K562 (cell line): ENCODE data around the gene PPFIA3. TPM values are rescaled to one million over a fixed set of nuclear protein-coding genes. Genes with fewer than 3 reads are reported as not detected.

Source experiments
- CCNT2 ChIP-seq: IDR thresholded peaks from 2 replicates; pipeline ENCODE4 v1.6.1; 2011; ENCODE audit warnings: borderline replicate concordance, low read depth, mild to moderate bottlenecking, moderate library complexity, mixed read lengths, low read length; ENCODE audit not compliant: insufficient read length; ENCODE audit errors: extremely low read depth
- CREB1 ChIP-seq, 2 experiments: sonication (generic) in 1 of 2; formaldehyde crosslinking in 1 of 2; IDR thresholded peaks; 2 replicates each; pipeline versions ENCODE4 v1.6.1 to v1.8.0; 2012 to 2022; ENCODE audit warnings: inconsistent platforms in 1 of 2, mild to moderate bottlenecking in 1 of 2, missing genetic modification reagents in 1 of 2, moderate library complexity in 1 of 2
- CTBP1 ChIP-seq: fragments of 450-650 bp; IDR thresholded peaks from 2 replicates; pipeline ENCODE4 v1.6.1; 2016; ENCODE audit warnings: borderline replicate concordance
- FOXO4 ChIP-seq: fragments of 450-650 bp; formaldehyde crosslinking; IDR thresholded peaks from 2 replicates; pipeline ENCODE4 v1.4.0; 2020; ENCODE audit warnings: mild to moderate bottlenecking, moderate library complexity
- HDAC2 ChIP-seq: fragments of 450-650 bp; IDR thresholded peaks from 2 replicates; pipeline ENCODE4 v1.6.1; 2016; ENCODE audit warnings: mild to moderate bottlenecking
- KAT7 ChIP-seq: sonication (generic); formaldehyde crosslinking; IDR thresholded peaks from 2 replicates; pipeline ENCODE4 v1.8.0; 2022; ENCODE audit warnings: missing genetic modification reagents, mild to moderate bottlenecking, borderline replicate concordance
- KLF13 ChIP-seq: fragments of 450-650 bp; IDR thresholded peaks from 2 replicates; pipeline ENCODE4 v1.6.1; 2016; ENCODE audit warnings: missing genetic modification characterization, low read depth, mild to moderate bottlenecking, missing compliant biosample characterization, moderate library complexity, borderline replicate concordance
- MNT ChIP-seq, 2 experiments: fragments of 450-650 bp; conservative IDR thresholded peaks; 2 replicates each; pipeline ENCODE4 v1.6.1; 2017; ENCODE audit warnings: mild to moderate bottlenecking in 2 of 2, moderate library complexity in 2 of 2
- RBFOX2 ChIP-seq: fragments of 200-400 bp; formaldehyde crosslinking; IDR thresholded peaks from 2 replicates; pipeline ENCODE4 v1.6.1; 2017; ENCODE audit warnings: low read depth, mild to moderate bottlenecking, low read length, moderate library complexity
- RERE ChIP-seq: sonication (generic); formaldehyde crosslinking; IDR thresholded peaks from 2 replicates; pipeline ENCODE4 v1.8.0; 2023; ENCODE audit warnings: missing genetic modification reagents, mild to moderate bottlenecking, borderline replicate concordance
- SMARCB1 ChIP-seq: IDR thresholded peaks from 2 replicates; pipeline ENCODE4 v1.6.1; 2011; ENCODE audit warnings: improper control_type of control experiment, low read depth; ENCODE audit not compliant: insufficient read length
- SREBF1 ChIP-seq: fragments of 150-350 bp; IDR thresholded peaks from 2 replicates; pipeline ENCODE4 v1.6.1; 2014; ENCODE audit warnings: antibody characterized with exemption, low read depth, low read length, borderline replicate concordance
- STAT5B ChIP-seq: fragments of 250-450 bp; sonication (Bioruptor Pico); IDR thresholded peaks from 2 replicates; pipeline ENCODE4 v1.8.0; 2021; ENCODE audit warnings: mild to moderate bottlenecking, inconsistent platforms
- YY1 ChIP-seq, 3 experiments: IDR thresholded peaks; 2 replicates each; pipeline ENCODE4 v1.6.1; 2011; ENCODE audit warnings: low read length in 2 of 3, mild to moderate bottlenecking in 2 of 3, moderate library complexity in 2 of 3, borderline replicate concordance in 1 of 3, control low read depth in 1 of 3, low read depth in 1 of 3; ENCODE audit not compliant: insufficient read depth in 3 of 3, insufficient replicate concordance in 2 of 3, control insufficient read depth in 1 of 3, insufficient read length in 1 of 3; ENCODE audit errors: extremely low read depth in 1 of 3
- ZNF431 ChIP-seq: sonication (generic); formaldehyde crosslinking; IDR thresholded peaks from 2 replicates; pipeline ENCODE4 v1.8.0; 2022; ENCODE audit warnings: mild to moderate bottlenecking, missing genetic modification reagents
- ZSCAN32 ChIP-seq: fragments of 450-650 bp; formaldehyde crosslinking; IDR thresholded peaks from 2 replicates; pipeline ENCODE4 v1.4.0; 2020; ENCODE audit warnings: mild to moderate bottlenecking, moderate library complexity
- polyA plus RNA-seq, 8 experiments: library from polyadenylated mRNA; depleted of rRNA in 4 of 8; stranded (reverse) in 5 of 8; unstranded in 3 of 8; fragments of >200 nt; fragmentation: Nextera tagmentation in 2 of 8; fragmentation: Illumina TruSeq in 1 of 8; extraction: Ambion mirVana in 2 of 8; extraction: Trizol in 1 of 8; gene quantifications; 2 replicates each; pipeline versions ENCODE4 v1.2.1 to v1.2.3, GENCODE V29; 2011 to 2014; ENCODE audit warnings: inconsistent platforms in 1 of 8, missing spikeins in 1 of 8
- total RNA-seq, 7 experiments: library from RNA; depleted of rRNA in 6 of 7; stranded (reverse); fragments of >200 nt in 6 of 7; fragmentation: Illumina TruSeq in 2 of 7; extraction: Trizol in 2 of 7; gene quantifications; 2 replicates each; pipeline versions ENCODE4 v1.2.1 to v1.2.3, GENCODE V29; 2011 to 2021; ENCODE audit warnings: low replicate concordance in 1 of 7

PPFIA3 gene
- total and polyA plus RNA-seq, 9 of the 15 experiments (the other 6 are each of a cell fraction or from before 2014, with no cell fraction given): 0.10 to 53.0 (median 17.6) TPM

- 0 out of 2 replicates have a peak, but pooled peaks have one; percentile 51 for TF ChIP-seq RERE (CRISPR knock-in tag)
- TF ChIP-seq RBFOX2: peak; percentile 57
- TF ChIP-seq YY1 (IDR thresholded peaks at IDR 0.05; ENCODE audit: borderline replicate concordance in 1 of 3, control insufficient read depth in 1 of 3, extremely low read depth in 1 of 3, insufficient read depth in 3 of 3, insufficient read length in 1 of 3, insufficient replicate concordance in 2 of 3, low read depth in 1 of 3, low read length in 2 of 3): peak in 1 of 3 experiments; percentile 49
- TF ChIP-seq KAT7 (CRISPR knock-in tag): no peak
- peak; percentile 40 for TF ChIP-seq CCNT2
- no peak for TF ChIP-seq FOXO4
- TF ChIP-seq HDAC2: peak; percentile 76
- no peak for TF ChIP-seq SREBF1
- TF ChIP-seq MNT (conservative IDR thresholded peaks at IDR 0.05): peak; percentile 99 to 100
- peak; percentile 84; the same call in 1 of the 2 replicates for TF ChIP-seq CTBP1
- TF ChIP-seq STAT5B (CRISPR knock-in tag): no peak
- TF ChIP-seq KLF13 (tag): peak; percentile 32; the same call in 1 of the 2 replicates
- TF ChIP-seq ZSCAN32 (CRISPR knock-in tag): no peak
- TF ChIP-seq SMARCB1: peak; percentile 59
- TF ChIP-seq ZNF431 (CRISPR knock-in tag): no peak
- peak; percentile 25; the same call in 1 of the 2 replicates for TF ChIP-seq CREB1 (IDR thresholded peaks at IDR 0.05)
- TF ChIP-seq CREB1 (CRISPR knock-in tag; IDR thresholded peaks at IDR 0.05): peak; percentile 46; the same call in 1 of the 2 replicates
Observed at GRCh38 chr19:49151267-49152118, 32.1 kb downstream of the PPFIA3 start (continued).
